RWPE1 (cell line): ENCODE results near the gene ACYP2.
"Not testable (repeated sequence)": the region's sequence is repeated elsewhere in the genome, so short reads cannot be mapped to it uniquely, and the experiment has no call there.

Experiments
- CTCF ChIA-PET: fragments of 350-600 bp; sonication (Branson Sonifier 250); formaldehyde crosslinking; extraction: SDS; loops from one replicate; lab custom pipeline; 2021; lab: Yijun Ruan, JAX
- POLR2A ChIA-PET: fragments of 400-600 bp; formaldehyde crosslinking; extraction: SDS; loops from one replicate; lab custom pipeline; 2020; ENCODE audit warnings: antibody characterized with exemption; ENCODE audit not compliant: low non-redundant PET; lab: Yijun Ruan, JAX
- DNase-seq: peaks from one replicate; pipeline ENCODE4 v3.0.0; 2012; ENCODE audit warnings: low spot score
- H3K27ac ChIP-seq: fragments of 450-650 bp; 2 replicates; pipeline ENCODE4 v1.5.1; 2017
- CTCF ChIP-seq: fragments of 450-650 bp; conservative IDR thresholded peaks from 2 replicates; pipeline ENCODE4 v1.5.1; 2017; ENCODE audit warnings: low read depth, mild to moderate bottlenecking

ACYP2 gene

DNA sequence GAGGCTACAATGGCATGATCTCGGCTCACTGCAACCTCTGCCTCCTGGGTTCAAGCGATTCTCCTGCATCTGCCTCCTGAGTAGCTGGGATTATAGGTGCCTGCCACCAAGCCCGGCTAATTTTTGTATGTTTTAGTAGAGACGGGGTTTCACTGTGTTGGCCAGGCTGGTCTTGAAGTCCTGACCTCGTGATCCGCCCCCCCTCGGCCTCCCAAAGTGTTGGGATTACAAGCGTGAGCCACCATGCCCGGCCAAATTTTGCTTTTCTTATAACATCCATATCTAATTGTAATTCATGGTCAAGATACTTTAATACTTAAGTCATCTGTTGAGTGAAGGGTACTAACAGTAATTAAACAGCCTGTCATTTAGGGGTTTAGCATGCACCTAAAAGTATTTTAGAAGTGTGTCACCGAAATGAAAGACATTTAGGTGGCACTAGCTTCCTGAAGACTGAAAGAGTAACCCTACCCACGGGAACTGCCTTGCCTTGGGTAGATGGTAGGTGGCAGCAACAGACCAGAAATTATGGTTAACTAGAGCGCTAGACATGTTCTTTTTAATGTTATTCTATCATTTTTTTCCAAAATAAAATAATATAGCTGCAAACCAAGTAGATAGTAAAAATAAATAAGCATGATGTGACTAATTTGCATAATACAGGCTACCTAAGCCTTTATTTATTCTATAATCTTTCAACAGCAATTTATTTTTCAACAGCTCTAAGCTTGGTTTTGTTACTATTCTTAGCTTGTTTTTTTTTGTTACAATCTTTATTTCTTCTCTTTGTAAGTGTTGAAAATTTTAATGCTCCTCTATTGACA is 8.6 kb upstream of the ACYP2 start:
- H3K27ac ChIP-seq, result no peak overlapping the region
- CTCF ChIA-PET, result interaction anchor here (0.6 to 2.8 kb wide), 21 partner anchors 23 to 1070 kb away, joined by 3 to 18 read pairs (median 3); no protein-coding TSS in a partner anchor
- DNase-seq, result peak; percentile 52
- POLR2A ChIA-PET, result no interaction called here
- peak; percentile 78 for TF ChIP-seq CTCF

- ChIA-PET POLR2A (no interaction called here), CTCF (interaction anchor here (0.6 to 2.8 kb wide), 13 partner anchors 22 to 892 kb away, joined by 3 to 18 read pairs (median 4); no protein-coding TSS in a partner anchor)
- DNase-seq, result no peak
- no peak overlapping the region for H3K27ac ChIP-seq
- no peak for TF ChIP-seq CTCF
These were observed 8.0 kb upstream of the ACYP2 start for GRCh38 chr2:54107455-54107764.

GRCh38 chr2:54107903-54108615 is 7.4 kb upstream of the ACYP2 start:
- ChIA-PET CTCF (interaction anchor here (0.6 to 2.8 kb wide), 4 partner anchors 9 to 597 kb away, joined by 3 to 18 read pairs (median 3); no protein-coding TSS in a partner anchor), POLR2A (no interaction called here)
- no peak for TF ChIP-seq CTCF
- DNase-seq, result no peak
- peak overlapping the region; percentile 48; the same call in 1 of the 2 replicates for H3K27ac ChIP-seq

GRCh38 chr2:54109848-54110247 is 5.6 kb upstream of the ACYP2 start:
- no peak overlapping the region for H3K27ac ChIP-seq
- TF ChIP-seq CTCF, result no peak
- no peak for DNase-seq
- CTCF ChIA-PET, result no interaction called here
- POLR2A ChIA-PET, result no interaction called here

DNA sequence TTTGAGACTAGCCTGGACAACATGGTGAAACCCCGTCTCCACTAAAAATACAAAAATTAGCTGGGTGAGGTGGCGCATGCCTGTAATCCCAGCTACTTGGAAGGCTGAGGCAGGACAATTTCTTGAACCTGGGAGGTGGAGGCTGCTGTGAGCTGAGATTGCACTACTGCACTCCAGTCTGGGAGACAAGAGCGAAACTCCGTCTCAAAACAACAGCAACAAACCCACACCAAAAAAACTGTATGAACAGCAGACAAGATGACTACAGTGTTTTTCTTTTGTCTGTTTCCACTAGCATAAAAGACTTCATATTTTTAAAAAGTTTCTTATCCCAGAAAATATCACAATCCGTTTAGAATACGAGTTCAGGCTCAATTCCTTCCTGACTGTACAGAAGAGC is 936 bp upstream of the ACYP2 start:
- H3K27ac ChIP-seq, DNase-seq, POLR2A ChIA-PET: not testable (repeated sequence)
- CTCF ChIA-PET, result interaction anchor here (0.6 to 0.7 kb wide), 2 partner anchors 65 to 423 kb away, joined by 3 read pairs; no protein-coding TSS in a partner anchor

DNA sequence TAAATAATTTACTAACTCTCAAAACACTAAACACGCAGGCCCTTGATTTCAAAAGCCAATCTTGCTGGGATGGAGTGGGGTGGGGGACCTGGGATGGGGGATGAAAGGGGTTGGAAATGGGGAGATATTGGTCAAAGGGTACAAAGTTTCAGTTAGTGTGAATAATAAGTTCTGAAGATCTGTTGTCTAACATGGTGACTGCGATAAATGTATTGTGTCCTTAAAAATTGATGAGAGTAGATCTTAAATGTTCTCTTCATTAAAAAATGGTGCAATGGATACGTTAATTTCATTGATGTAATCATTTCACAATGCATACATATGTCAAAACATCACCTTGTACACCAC is 505 bp upstream of the ACYP2 start:
- H3K27ac ChIP-seq, result peak overlapping the region; percentile 95
- TF ChIP-seq CTCF, result no peak
- ChIA-PET CTCF (interaction anchor here (0.6 kb wide), 1 partner anchor 65 kb away, joined by 3 read pairs; no protein-coding TSS in a partner anchor), POLR2A (no interaction called here)
- no peak for DNase-seq

DNA sequence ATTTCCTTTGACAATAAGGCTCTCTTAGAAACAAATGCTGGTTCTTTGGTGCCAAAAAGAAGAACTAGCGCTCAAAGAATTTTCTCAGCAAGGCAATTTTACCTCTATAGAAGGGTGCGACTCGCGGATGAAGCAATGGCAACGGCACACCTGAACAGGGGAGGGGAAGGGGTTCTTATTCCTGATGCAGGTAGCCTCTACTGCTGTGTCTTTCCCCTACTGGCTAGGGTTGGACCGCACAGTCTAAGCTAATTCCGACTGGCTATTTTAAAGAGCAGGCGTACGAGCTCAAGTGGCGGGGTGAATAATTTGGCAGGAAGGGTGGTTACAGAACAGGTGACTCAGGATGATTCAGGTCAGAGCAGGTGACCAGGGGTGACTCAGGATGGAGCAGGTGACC is 1.2 kb downstream of the ACYP2 start:
- POLR2A ChIA-PET, H3K27ac ChIP-seq, DNase-seq: not testable (repeated sequence)
- CTCF ChIA-PET, result interaction anchor here (0.6 kb wide), 1 partner anchor 327 kb away, joined by 11 read pairs; no protein-coding TSS in a partner anchor
